NCI-H82 treated with DMSO at 0.1 percent for 48 hours (cell line): ENCODE results near the gene RASSF5.

Source experiments
- DNase-seq: peaks from one replicate; lab custom pipeline; 2025; ENCODE audit not compliant: unreplicated experiment; lab: John Stamatoyannopoulos, UW

RASSF5 gene

GRCh38 chr1:206496131-206496793 is 11.1 kb upstream of the RASSF5 start:
- DNase-seq = no peak

GRCh38 chr1:206497363-206497762 is 10.0 kb upstream of the RASSF5 start:
- DNase-seq = no peak

- no peak for DNase-seq
These were observed 9.6 kb upstream of the RASSF5 start for GRCh38 chr1:206497774-206498173.

GRCh38 chr1:206498685-206499084 is 8.6 kb upstream of the RASSF5 start:
- DNase-seq = no peak

- DNase-seq = no peak
These were observed 7.3 kb upstream of the RASSF5 start for GRCh38 chr1:206500046-206500445.

GRCh38 chr1:206501881-206502280 is 5.5 kb upstream of the RASSF5 start:
- DNase-seq = no peak

- no peak for DNase-seq
These were observed 4.9 kb upstream of the RASSF5 start for GRCh38 chr1:206502403-206502802.

GRCh38 chr1:206502812-206503211 is 4.5 kb upstream of the RASSF5 start:
- no peak for DNase-seq

GRCh38 chr1:206503591-206504362 is 3.6 kb upstream of the RASSF5 start:
- no peak for DNase-seq

- DNase-seq = no peak
These were observed 3.0 kb upstream of the RASSF5 start for GRCh38 chr1:206504363-206504713.

GRCh38 chr1:206505702-206506355 is 1.5 kb upstream of the RASSF5 start:
- no peak for DNase-seq

- DNase-seq = no peak
These were observed 687 bp upstream of the RASSF5 start for GRCh38 chr1:206506405-206507283.

- no peak for DNase-seq
These were observed 979 bp downstream of the RASSF5 start for GRCh38 chr1:206508130-206508889.

- DNase-seq = no peak
These were observed 1.6 kb downstream of the RASSF5 start for GRCh38 chr1:206508956-206509355.

GRCh38 chr1:206509612-206510257 is 2.4 kb downstream of the RASSF5 start:
- DNase-seq = no peak

GRCh38 chr1:206510371-206510770 is 3.0 kb downstream of the RASSF5 start:
- DNase-seq = no peak

GRCh38 chr1:206511362-206512057 is 4.2 kb downstream of the RASSF5 start:
- no peak for DNase-seq

GRCh38 chr1:206512058-206512850 is 4.9 kb downstream of the RASSF5 start:
- no peak for DNase-seq

- DNase-seq = no peak
These were observed 5.5 kb downstream of the RASSF5 start for GRCh38 chr1:206512851-206513180.
